ENCODE data around the gene LPGAT1. TPM values are rescaled to one million over a fixed set of nuclear protein-coding genes. Genes with fewer than 3 reads are reported as not detected.

Gene LPGAT1
- total and polyA plus RNA-seq, 2 of the 13 experiments (the other 11 are each of a cell fraction or from before 2014, with no cell fraction given): 12.1 to 48.3 TPM

- ATAC-seq: peak; percentile 92
- in situ Hi-C loops (cut with HindIII; ENCODE audit: extremely low pct_ligation_motif_present, low pct_unique_long_range_greater_than_20kb): no loop called here
- no peaks in the 10 kb centered on the region; a peak in 2 of 5 replicates for H3K36me3 ChIP-seq (replicated peaks in 1 of 2; ENCODE audit: control insufficient read depth in 1 of 2, insufficient read depth in 2 of 2, low read length in 2 of 2)
- H3K4me2 ChIP-seq (ENCODE audit: low read depth, low read length): peak overlapping the region; percentile 34
- no TSS peak for BruUV-seq (replicated peaks)
- H3K27ac ChIP-seq (ENCODE audit: extremely low read length, insufficient read depth, low read length): peak overlapping the region; percentile 57
- H2AFZ ChIP-seq (ENCODE audit: low read length): no peak overlapping the region
- H3K9me3 ChIP-seq (ENCODE audit: low read length): no peaks in the 10 kb centered on the region
- H3K4me1 ChIP-seq (ENCODE audit: insufficient read depth, low read length): peaks cover 51% of the 10 kb centered on the region
- CTCF ChIA-PET (ENCODE audit: low intra/inter-chr PET ratio, low total read pairs): no interaction called here
- intact Hi-C loops (cut with micrococcal nuclease; ENCODE audit: unreplicated experiment): loop anchor here (1.0 kb wide), 1 partner anchor 86 kb away; no protein-coding TSS in a partner anchor
- no peaks in the 10 kb centered on the region for H3K79me2 ChIP-seq (ENCODE audit: insufficient read depth, low read length)
- WGBS (ENCODE audit: low lambda C conversion rate): 0% methylated on average over 1 of the region's 1 CpG
- no peaks in the 10 kb centered on the region for H4K20me1 ChIP-seq (ENCODE audit: insufficient read depth, low read length)
- H3K9ac ChIP-seq (ENCODE audit: insufficient read depth, low read depth, low read length): no peak overlapping the region
- no peak overlapping the region; a peak in 1 of 6 replicates for H3K4me3 ChIP-seq (replicated peaks in 1 of 3; ENCODE audit: insufficient read depth in 1 of 3, low read depth in 2 of 3, low read length in 3 of 3)
- peak; percentile 44 for FAIRE-seq
- H3K27me3 ChIP-seq (ENCODE audit: control insufficient read depth in 1 of 2, insufficient read depth in 2 of 2, low read length in 2 of 2): no peaks in the 10 kb centered on the region
- DNase-seq (ENCODE audit: low spot score): peak; percentile 92
- POLR2A ChIA-PET: interaction anchor here (0.7 kb wide), 1 partner anchor 252 kb away, joined by 3 read pairs; the partner anchor contains the start of genes DTL and INTS7
- TF ChIP-seq GABPA (IDR thresholded peaks at IDR 0.05; ENCODE audit: low read depth, low read length) (no peak), GABPA (CRISPR knock-in tag; IDR thresholded peaks at IDR 0.05; ENCODE audit: low read depth) (0 out of 2 replicates have a peak, but pooled peaks have one; percentile 36), ZSCAN22 (CRISPR knock-in tag; IDR thresholded peaks at IDR 0.05) (0 out of 2 replicates have a peak, but pooled peaks have one; percentile 47), NR2C2 (CRISPR knock-in tag; IDR thresholded peaks at IDR 0.05; ENCODE audit: borderline replicate concordance) (peak; percentile 68), PRDM10 (CRISPR knock-in tag; IDR thresholded peaks at IDR 0.05; ENCODE audit: low read depth) (peak; percentile 78; the same call in 1 of the 2 replicates), BHLHE40 (IDR thresholded peaks at IDR 0.05; ENCODE audit: low read length) (0 out of 2 replicates have a peak, but pooled peaks have one; percentile 36), ATF7 (IDR thresholded peaks at IDR 0.05) (no peak), ATF7 (CRISPR knock-in tag; IDR thresholded peaks at IDR 0.05) (peak; percentile 28; the same call in 1 of the 2 replicates), IRF2 (CRISPR knock-in tag; IDR thresholded peaks at IDR 0.05) (peak; percentile 89), ZNF713 (CRISPR knock-in tag; IDR thresholded peaks at IDR 0.05) (no peak), NCOR1 (IDR thresholded peaks at IDR 0.05; ENCODE audit: borderline replicate concordance, low read length) (peak; percentile 81; the same call in 1 of the 2 replicates), ZKSCAN8 (CRISPR knock-in tag; IDR thresholded peaks at IDR 0.05; ENCODE audit: borderline replicate concordance) (peak; percentile 49; the same call in 1 of the 2 replicates), E2F5 (CRISPR knock-in tag; conservative IDR thresholded peaks at IDR 0.05) (no peak), ZNF710 (CRISPR knock-in tag; IDR thresholded peaks at IDR 0.05; ENCODE audit: borderline replicate concordance) (0 out of 2 replicates have a peak, but pooled peaks have one; percentile 40), GMEB1 (CRISPR knock-in tag; IDR thresholded peaks at IDR 0.05; ENCODE audit: borderline replicate concordance) (no peak), ZMYM3 (CRISPR knock-in tag; IDR thresholded peaks at IDR 0.05) (0 out of 2 replicates have a peak, but pooled peaks have one; percentile 27), PPARG (CRISPR knock-in tag; conservative IDR thresholded peaks at IDR 0.05) (peak; percentile 84)
These were observed 46.7 kb downstream of the LPGAT1 start for GRCh38 chr1:211783897-211784296.

All from HepG2 (cell line).